MM.1S (cell line): ENCODE measurements around the gene COL13A1.

ENCODE experiments used
- DNase-seq: peaks from one replicate; pipeline ENCODE4 v3.0.0-alpha.2; 2015
- H2AFZ ChIP-seq: fragments of 300-600 bp; sonication (generic); 2 replicates; pipeline ENCODE4 v1.6.0; 2016; ENCODE audit warnings: antibody characterized with exemption, low read length
- H3F3A ChIP-seq: fragments of 300-600 bp; sonication (generic); 2 replicates; pipeline ENCODE4 v1.6.1; 2016; ENCODE audit warnings: mild to moderate bottlenecking, antibody characterized with exemption, low read length, moderate library complexity, mixed read lengths; ENCODE audit not compliant: insufficient read depth
- H3K27ac ChIP-seq: fragments of 300-600 bp; sonication (generic); 2 replicates; pipeline ENCODE4 v1.5.1; 2016; ENCODE audit warnings: mild to moderate bottlenecking, low read length
- H3K27me3 ChIP-seq: fragments of 300-600 bp; sonication (generic); replicated peaks from 2 replicates; pipeline ENCODE4 v1.6.0; 2016; ENCODE audit warnings: low read length; ENCODE audit not compliant: insufficient read depth
- H3K36me3 ChIP-seq: fragments of 300-600 bp; sonication (generic); replicated peaks from 2 replicates; pipeline ENCODE4 v1.6.1; 2016; ENCODE audit warnings: mild to moderate bottlenecking, low read length, mixed read lengths; ENCODE audit not compliant: insufficient read depth
- H3K4me1 ChIP-seq: fragments of 300-600 bp; sonication (generic); 2 replicates; pipeline ENCODE4 v1.6.1; 2016; ENCODE audit warnings: low read length, mixed read lengths
- H3K4me2 ChIP-seq: fragments of 300-600 bp; sonication (generic); 2 replicates; pipeline ENCODE4 v1.6.0; 2016; ENCODE audit warnings: low read depth, low read length
- H3K4me3 ChIP-seq: fragments of 300-600 bp; sonication (generic); 2 replicates; pipeline ENCODE4 v1.5.1; 2016; ENCODE audit warnings: low read length, mixed read lengths
- H3K79me2 ChIP-seq: fragments of 300-600 bp; sonication (generic); 2 replicates; pipeline ENCODE4 v1.6.1; 2016; ENCODE audit warnings: mixed run types, low read length, mixed read lengths
- H3K9ac ChIP-seq: fragments of 300-600 bp; sonication (generic); 2 replicates; pipeline ENCODE4 v1.6.1; 2016; ENCODE audit warnings: low read length, mixed read lengths
- H3K9me2 ChIP-seq: fragments of 300-600 bp; sonication (generic); replicated peaks from 2 replicates; pipeline ENCODE4 v1.6.1; 2016; ENCODE audit warnings: mild to moderate bottlenecking, low read length, mixed read lengths; ENCODE audit not compliant: insufficient read depth
- H3K9me3 ChIP-seq: fragments of 300-600 bp; sonication (generic); replicated peaks from 2 replicates; pipeline ENCODE4 v1.6.1; 2016; ENCODE audit warnings: mild to moderate bottlenecking, low read length, mixed read lengths; ENCODE audit not compliant: insufficient read depth
- H4K20me1 ChIP-seq: fragments of 300-600 bp; sonication (generic); 2 replicates; pipeline ENCODE4 v1.6.1; 2016; ENCODE audit warnings: mild to moderate bottlenecking, low read length, moderate library complexity, mixed read lengths; ENCODE audit not compliant: insufficient read depth
- CTCF ChIP-seq: fragments of 300-600 bp; sonication (generic); IDR thresholded peaks from 2 replicates; pipeline ENCODE4 v1.5.1; 2016; ENCODE audit warnings: antibody characterized with exemption, low read length, mixed read lengths
- EZH2 ChIP-seq: fragments of 300-600 bp; sonication (generic); optimal IDR thresholded peaks from 2 replicates; pipeline ENCODE3; 2017; ENCODE audit warnings: low read depth, mild to moderate bottlenecking, antibody characterized with exemption, low read length, mixed read lengths
- EZH2phosphoT487 ChIP-seq: fragments of 300-600 bp; sonication (generic); IDR thresholded peaks from 2 replicates; pipeline ENCODE4 v1.6.1; 2018; ENCODE audit warnings: antibody characterized with exemption, low read length

COL13A1 gene

GRCh38 chr10:69885379-69886013 lies 83.8 kb downstream of the COL13A1 start:
- Histone ChIP-seq H3K27ac (no peak overlapping the region), H3F3A (no peaks in the 10 kb centered on the region), H3K27me3 (peaks cover 43% of the 10 kb centered on the region), H3K4me3 (no peak overlapping the region), H3K9me2 (no peaks in the 10 kb centered on the region), H3K79me2 (no peaks in the 10 kb centered on the region), H3K9me3 (no peaks in the 10 kb centered on the region), H2AFZ (no peak overlapping the region), H4K20me1 (no peaks in the 10 kb centered on the region), H3K36me3 (no peaks in the 10 kb centered on the region), H3K4me1 (no peaks in the 10 kb centered on the region), H3K4me2 (no peak overlapping the region), H3K9ac (no peak overlapping the region)
- DNase-seq: no peak
- TF ChIP-seq CTCF: peak; percentile 34
- no peak for TF ChIP-seq EZH2

GRCh38 chr10:69888882-69889584 lies 87.3 kb downstream of the COL13A1 start:
- Histone ChIP-seq H3F3A (no peaks in the 10 kb centered on the region), H3K79me2 (no peaks in the 10 kb centered on the region), H3K9ac (no peak overlapping the region), H3K9me2 (no peaks in the 10 kb centered on the region), H3K27ac (no peak overlapping the region), H3K4me1 (no peaks in the 10 kb centered on the region), H4K20me1 (no peaks in the 10 kb centered on the region), H3K4me2 (no peak overlapping the region), H3K27me3 (peaks cover 57% of the 10 kb centered on the region), H3K36me3 (no peaks in the 10 kb centered on the region), H3K9me3 (no peaks in the 10 kb centered on the region), H3K4me3 (no peak overlapping the region), H2AFZ (no peak overlapping the region)
- TF ChIP-seq EZH2phosphoT487: no peak
- no peak for TF ChIP-seq EZH2
- TF ChIP-seq CTCF: no peak
- no peak for DNase-seq

GRCh38 chr10:69890065-69890847 lies 88.5 kb downstream of the COL13A1 start:
- H3K79me2 ChIP-seq: no peaks in the 10 kb centered on the region
- no peak overlapping the region for H3K4me3 ChIP-seq
- no peak overlapping the region for H3K27ac ChIP-seq
- no peak overlapping the region for H3K9ac ChIP-seq
- H4K20me1 ChIP-seq: no peaks in the 10 kb centered on the region
- no peak overlapping the region for H3K4me2 ChIP-seq
- no peaks in the 10 kb centered on the region for H3F3A ChIP-seq
- no peaks in the 10 kb centered on the region for H3K36me3 ChIP-seq
- no peak for TF ChIP-seq EZH2phosphoT487
- TF ChIP-seq EZH2: no peak
- no peak for TF ChIP-seq CTCF
- H3K9me3 ChIP-seq: no peaks in the 10 kb centered on the region
- no peaks in the 10 kb centered on the region for H3K4me1 ChIP-seq
- H3K27me3 ChIP-seq: peaks cover 63% of the 10 kb centered on the region
- no peak for DNase-seq
- H3K9me2 ChIP-seq: no peaks in the 10 kb centered on the region
- H2AFZ ChIP-seq: no peak overlapping the region
